ENCODE data around the gene ZNRF1.

DNA sequence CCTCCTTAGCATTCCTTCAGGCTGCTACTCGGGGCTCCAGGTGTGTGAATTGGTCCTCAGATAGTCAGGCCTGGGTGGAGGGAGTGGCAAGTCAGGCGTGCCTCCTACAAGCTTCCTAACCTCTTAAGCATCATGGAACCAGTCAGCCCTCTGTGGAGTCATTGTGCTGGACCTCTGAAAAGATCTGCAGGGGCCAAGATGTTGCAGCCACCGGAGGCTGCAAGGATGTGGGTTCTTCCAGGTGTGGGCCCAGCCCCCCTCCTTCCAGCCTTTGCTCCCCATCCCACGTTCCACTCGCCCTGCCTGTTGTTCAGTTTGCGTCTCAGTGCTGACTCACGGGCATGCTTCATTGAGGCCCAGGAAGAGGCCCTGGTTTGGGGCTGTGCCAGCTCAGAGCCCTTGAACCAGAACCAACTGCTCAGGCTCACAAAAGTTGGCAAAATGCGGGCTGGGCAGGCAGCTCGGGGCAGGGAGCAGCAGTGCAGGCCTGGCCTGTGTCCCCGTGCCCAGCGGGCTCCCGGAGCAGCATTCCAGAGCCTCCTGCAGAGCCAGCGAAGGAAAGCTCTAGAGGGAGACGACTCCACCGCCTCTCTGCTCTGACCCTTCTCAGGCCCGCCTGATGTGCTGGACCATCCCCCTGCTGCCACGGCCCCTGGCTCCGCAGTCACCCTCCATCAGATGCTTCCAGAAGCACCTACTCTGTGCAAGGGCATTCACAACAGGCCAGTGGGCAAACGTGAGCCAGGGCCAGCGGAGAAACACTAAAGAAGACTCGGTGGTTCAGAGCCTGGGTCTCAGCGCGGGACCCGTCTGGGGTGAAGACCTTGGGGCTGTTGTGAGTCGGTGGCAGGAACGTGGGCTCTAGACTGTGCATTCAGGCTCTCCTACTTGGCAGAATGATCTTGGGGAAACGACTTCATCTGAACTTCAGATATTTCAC is 110.2 kb downstream of the ZNRF1 start:
- TF ChIP-seq, protein P1, sequence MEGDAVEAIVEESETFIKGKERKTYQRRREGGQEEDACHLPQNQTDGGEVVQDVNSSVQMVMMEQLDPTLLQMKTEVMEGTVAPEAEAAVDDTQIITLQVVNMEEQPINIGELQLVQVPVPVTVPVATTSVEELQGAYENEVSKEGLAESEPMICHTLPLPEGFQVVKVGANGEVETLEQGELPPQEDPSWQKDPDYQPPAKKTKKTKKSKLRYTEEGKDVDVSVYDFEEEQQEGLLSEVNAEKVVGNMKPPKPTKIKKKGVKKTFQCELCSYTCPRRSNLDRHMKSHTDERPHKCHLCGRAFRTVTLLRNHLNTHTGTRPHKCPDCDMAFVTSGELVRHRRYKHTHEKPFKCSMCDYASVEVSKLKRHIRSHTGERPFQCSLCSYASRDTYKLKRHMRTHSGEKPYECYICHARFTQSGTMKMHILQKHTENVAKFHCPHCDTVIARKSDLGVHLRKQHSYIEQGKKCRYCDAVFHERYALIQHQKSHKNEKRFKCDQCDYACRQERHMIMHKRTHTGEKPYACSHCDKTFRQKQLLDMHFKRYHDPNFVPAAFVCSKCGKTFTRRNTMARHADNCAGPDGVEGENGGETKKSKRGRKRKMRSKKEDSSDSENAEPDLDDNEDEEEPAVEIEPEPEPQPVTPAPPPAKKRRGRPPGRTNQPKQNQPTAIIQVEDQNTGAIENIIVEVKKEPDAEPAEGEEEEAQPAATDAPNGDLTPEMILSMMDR (IDR thresholded peaks at IDR 0.05 in 8 of 11, conservative IDR thresholded peaks at IDR 0.05 in 3 of 11): no peak
- TF ChIP-seq POLR2A (IDR thresholded peaks at IDR 0.05) (no peak), POLR2AphosphoS5 (IDR thresholded peaks at IDR 0.05) (peak; percentile 19 to 53 (median 47))
